Measurements from ENCODE around the gene ZNRF1. TPM values are rescaled to one million over a fixed set of nuclear protein-coding genes. Genes with fewer than 3 reads are reported as not detected.

Gene ZNRF1
- total and polyA plus RNA-seq, 10 of the 15 experiments (the other 5 are each of a cell fraction or from before 2014, with no cell fraction given): 5.8 to 25.9 (median 14.3) TPM

DNA sequence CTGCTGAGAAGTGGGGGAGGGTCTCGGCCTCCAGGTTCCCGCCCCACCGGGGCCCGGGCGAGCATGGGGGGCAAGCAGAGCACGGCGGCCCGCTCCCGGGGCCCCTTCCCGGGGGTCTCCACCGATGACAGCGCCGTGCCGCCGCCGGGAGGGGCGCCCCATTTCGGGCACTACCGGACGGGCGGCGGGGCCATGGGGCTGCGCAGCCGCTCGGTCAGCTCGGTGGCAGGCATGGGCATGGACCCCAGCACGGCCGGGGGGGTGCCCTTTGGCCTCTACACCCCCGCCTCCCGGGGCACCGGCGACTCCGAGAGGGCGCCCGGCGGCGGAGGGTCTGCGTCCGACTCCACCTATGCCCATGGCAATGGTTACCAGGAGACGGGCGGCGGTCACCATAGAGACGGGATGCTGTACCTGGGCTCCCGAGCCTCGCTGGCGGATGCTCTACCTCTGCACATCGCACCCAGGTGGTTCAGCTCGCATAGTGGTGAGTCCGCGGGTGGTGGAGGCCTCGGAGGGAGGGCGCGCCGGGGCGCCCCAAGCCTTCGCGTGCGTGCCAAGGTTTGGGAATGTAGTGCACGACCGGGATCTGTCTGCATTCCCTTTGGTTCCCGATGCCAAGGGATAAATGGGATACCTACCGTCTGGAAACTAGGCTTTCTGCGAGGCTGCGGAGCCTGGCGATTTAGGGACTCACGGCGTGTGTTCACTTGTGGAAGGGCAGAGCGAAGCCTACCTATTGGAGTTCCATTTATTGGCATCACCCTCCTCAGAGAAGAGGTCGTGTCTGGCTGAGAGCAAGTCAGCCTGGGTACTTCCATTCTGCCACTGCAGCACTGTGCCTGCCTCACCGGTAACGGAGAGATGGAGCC is 1.0 kb downstream of the ZNRF1 start (continued):
- TF ChIP-seq FOXM1 (IDR thresholded peaks at IDR 0.05; ENCODE audit: low read depth, low read length) (no peak), SRF (IDR thresholded peaks at IDR 0.05; ENCODE audit: low read depth in 2 of 2, low read length in 2 of 2) (no peak), SMARCA5 (IDR thresholded peaks at IDR 0.05) (no peak), RUNX3 (IDR thresholded peaks at IDR 0.05; ENCODE audit: low read length) (no peak), PAX5 (IDR thresholded peaks at IDR 0.05; ENCODE audit: borderline replicate concordance, low read depth, low read length) (no peak), RCOR1 (conservative IDR thresholded peaks at IDR 0.05; ENCODE audit: low read depth, low read length) (0 out of 2 replicates have a peak, but pooled peaks have one; percentile 73), TBL1XR1 (IDR thresholded peaks at IDR 0.05; ENCODE audit: low read depth, low read length) (no peak), POLR2AphosphoS5 (IDR thresholded peaks at IDR 0.05; ENCODE audit: low read length) (no peak), STAT1 (conservative IDR thresholded peaks at IDR 0.05) (no peak), NR2F1 (conservative IDR thresholded peaks at IDR 0.05) (peak; percentile 77), GATAD2B (conservative IDR thresholded peaks at IDR 0.05; ENCODE audit: low read depth) (peak; percentile 61; the same call in 1 of the 2 replicates), FOXK2 (IDR thresholded peaks at IDR 0.05) (no peak), RB1 (IDR thresholded peaks at IDR 0.05; ENCODE audit: borderline replicate concordance) (no peak), EED (IDR thresholded peaks at IDR 0.05; ENCODE audit: low read depth) (no peak), EZH2 (IDR thresholded peaks at IDR 0.05; ENCODE audit: borderline replicate concordance, control insufficient read depth, low read depth, low read length) (no peak)
- TF ChIP-seq, protein P1, sequence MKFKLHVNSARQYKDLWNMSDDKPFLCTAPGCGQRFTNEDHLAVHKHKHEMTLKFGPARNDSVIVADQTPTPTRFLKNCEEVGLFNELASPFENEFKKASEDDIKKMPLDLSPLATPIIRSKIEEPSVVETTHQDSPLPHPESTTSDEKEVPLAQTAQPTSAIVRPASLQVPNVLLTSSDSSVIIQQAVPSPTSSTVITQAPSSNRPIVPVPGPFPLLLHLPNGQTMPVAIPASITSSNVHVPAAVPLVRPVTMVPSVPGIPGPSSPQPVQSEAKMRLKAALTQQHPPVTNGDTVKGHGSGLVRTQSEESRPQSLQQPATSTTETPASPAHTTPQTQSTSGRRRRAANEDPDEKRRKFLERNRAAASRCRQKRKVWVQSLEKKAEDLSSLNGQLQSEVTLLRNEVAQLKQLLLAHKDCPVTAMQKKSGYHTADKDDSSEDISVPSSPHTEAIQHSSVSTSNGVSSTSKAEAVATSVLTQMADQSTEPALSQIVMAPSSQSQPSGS (IDR thresholded peaks at IDR 0.05; ENCODE audit: low read length): no peak
- TF ChIP-seq, protein P2, sequence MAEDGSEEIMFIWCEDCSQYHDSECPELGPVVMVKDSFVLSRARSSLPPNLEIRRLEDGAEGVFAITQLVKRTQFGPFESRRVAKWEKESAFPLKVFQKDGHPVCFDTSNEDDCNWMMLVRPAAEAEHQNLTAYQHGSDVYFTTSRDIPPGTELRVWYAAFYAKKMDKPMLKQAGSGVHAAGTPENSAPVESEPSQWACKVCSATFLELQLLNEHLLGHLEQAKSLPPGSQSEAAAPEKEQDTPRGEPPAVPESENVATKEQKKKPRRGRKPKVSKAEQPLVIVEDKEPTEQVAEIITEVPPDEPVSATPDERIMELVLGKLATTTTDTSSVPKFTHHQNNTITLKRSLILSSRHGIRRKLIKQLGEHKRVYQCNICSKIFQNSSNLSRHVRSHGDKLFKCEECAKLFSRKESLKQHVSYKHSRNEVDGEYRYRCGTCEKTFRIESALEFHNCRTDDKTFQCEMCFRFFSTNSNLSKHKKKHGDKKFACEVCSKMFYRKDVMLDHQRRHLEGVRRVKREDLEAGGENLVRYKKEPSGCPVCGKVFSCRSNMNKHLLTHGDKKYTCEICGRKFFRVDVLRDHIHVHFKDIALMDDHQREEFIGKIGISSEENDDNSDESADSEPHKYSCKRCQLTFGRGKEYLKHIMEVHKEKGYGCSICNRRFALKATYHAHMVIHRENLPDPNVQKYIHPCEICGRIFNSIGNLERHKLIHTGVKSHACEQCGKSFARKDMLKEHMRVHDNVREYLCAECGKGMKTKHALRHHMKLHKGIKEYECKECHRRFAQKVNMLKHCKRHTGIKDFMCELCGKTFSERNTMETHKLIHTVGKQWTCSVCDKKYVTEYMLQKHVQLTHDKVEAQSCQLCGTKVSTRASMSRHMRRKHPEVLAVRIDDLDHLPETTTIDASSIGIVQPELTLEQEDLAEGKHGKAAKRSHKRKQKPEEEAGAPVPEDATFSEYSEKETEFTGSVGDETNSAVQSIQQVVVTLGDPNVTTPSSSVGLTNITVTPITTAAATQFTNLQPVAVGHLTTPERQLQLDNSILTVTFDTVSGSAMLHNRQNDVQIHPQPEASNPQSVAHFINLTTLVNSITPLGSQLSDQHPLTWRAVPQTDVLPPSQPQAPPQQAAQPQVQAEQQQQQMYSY (CRISPR knock-in tag; IDR thresholded peaks at IDR 0.05): no peak
- TF ChIP-seq, protein P3, sequence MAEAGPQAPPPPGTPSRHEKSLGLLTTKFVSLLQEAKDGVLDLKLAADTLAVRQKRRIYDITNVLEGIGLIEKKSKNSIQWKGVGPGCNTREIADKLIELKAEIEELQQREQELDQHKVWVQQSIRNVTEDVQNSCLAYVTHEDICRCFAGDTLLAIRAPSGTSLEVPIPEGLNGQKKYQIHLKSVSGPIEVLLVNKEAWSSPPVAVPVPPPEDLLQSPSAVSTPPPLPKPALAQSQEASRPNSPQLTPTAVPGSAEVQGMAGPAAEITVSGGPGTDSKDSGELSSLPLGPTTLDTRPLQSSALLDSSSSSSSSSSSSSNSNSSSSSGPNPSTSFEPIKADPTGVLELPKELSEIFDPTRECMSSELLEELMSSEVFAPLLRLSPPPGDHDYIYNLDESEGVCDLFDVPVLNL (IDR thresholded peaks at IDR 0.05; ENCODE audit: low read depth, low read length): no peak
- TF ChIP-seq, protein P4, sequence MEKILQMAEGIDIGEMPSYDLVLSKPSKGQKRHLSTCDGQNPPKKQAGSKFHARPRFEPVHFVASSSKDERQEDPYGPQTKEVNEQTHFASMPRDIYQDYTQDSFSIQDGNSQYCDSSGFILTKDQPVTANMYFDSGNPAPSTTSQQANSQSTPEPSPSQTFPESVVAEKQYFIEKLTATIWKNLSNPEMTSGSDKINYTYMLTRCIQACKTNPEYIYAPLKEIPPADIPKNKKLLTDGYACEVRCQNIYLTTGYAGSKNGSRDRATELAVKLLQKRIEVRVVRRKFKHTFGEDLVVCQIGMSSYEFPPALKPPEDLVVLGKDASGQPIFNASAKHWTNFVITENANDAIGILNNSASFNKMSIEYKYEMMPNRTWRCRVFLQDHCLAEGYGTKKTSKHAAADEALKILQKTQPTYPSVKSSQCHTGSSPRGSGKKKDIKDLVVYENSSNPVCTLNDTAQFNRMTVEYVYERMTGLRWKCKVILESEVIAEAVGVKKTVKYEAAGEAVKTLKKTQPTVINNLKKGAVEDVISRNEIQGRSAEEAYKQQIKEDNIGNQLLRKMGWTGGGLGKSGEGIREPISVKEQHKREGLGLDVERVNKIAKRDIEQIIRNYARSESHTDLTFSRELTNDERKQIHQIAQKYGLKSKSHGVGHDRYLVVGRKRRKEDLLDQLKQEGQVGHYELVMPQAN (conservative IDR thresholded peaks at IDR 0.05): peak; percentile 37; the same call in 1 of the 2 replicates
- TF ChIP-seq, protein P5, sequence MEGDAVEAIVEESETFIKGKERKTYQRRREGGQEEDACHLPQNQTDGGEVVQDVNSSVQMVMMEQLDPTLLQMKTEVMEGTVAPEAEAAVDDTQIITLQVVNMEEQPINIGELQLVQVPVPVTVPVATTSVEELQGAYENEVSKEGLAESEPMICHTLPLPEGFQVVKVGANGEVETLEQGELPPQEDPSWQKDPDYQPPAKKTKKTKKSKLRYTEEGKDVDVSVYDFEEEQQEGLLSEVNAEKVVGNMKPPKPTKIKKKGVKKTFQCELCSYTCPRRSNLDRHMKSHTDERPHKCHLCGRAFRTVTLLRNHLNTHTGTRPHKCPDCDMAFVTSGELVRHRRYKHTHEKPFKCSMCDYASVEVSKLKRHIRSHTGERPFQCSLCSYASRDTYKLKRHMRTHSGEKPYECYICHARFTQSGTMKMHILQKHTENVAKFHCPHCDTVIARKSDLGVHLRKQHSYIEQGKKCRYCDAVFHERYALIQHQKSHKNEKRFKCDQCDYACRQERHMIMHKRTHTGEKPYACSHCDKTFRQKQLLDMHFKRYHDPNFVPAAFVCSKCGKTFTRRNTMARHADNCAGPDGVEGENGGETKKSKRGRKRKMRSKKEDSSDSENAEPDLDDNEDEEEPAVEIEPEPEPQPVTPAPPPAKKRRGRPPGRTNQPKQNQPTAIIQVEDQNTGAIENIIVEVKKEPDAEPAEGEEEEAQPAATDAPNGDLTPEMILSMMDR (IDR thresholded peaks at IDR 0.05 in 2 of 3, conservative IDR thresholded peaks at IDR 0.05 in 1 of 3; ENCODE audit: control insufficient read depth in 2 of 3, extremely low read depth in 1 of 3, insufficient read depth in 1 of 3, low read depth in 3 of 3, low read length in 3 of 3): no peak

Data from GM12878 (cell line).